Upper lobe of left lung (tissue), 4 donors: ENCODE data around the gene PFKM.

Source experiments
- CTCF ChIP-seq, 6 experiments: fragments of 450-650 bp in 4 of 6; fragments of 200-600 bp in 2 of 6; sonication (generic) in 2 of 6; IDR thresholded peaks; one replicate each; pipeline ENCODE4 v1.5.1; 2016 to 2019; ENCODE audit warnings: antibody characterized with exemption in 6 of 6
- EP300 ChIP-seq, 4 donors: sonication (generic); formaldehyde crosslinking; IDR thresholded peaks; one replicate each; pipeline ENCODE4 v1.5.1; 2017; ENCODE audit warnings: antibody characterized with exemption in 4 of 4, control low read depth in 2 of 4
- POLR2A ChIP-seq, 4 donors: fragments of 450-650 bp; IDR thresholded peaks; one replicate each; pipeline ENCODE4 v1.5.1; 2016 to 2017; ENCODE audit warnings: antibody characterized with exemption in 4 of 4, mild to moderate bottlenecking in 2 of 4
- POLR2AphosphoS5 ChIP-seq, 2 donors: sonication (generic); formaldehyde crosslinking; IDR thresholded peaks; one replicate each; pipeline ENCODE4 v1.5.1; 2017; ENCODE audit warnings: antibody characterized with exemption in 2 of 2

GRCh38 chr12:48105867-48106680 is 13.1 kb upstream of the PFKM start, which contains the start of gene SENP1:
- TF ChIP-seq POLR2A (IDR thresholded peaks at IDR 0.05) (peak in 3 of 4 donors; percentile 31 to 52 (median 34)), CTCF (IDR thresholded peaks at IDR 0.05) (peak in 5 of 6 experiments; percentile 25 to 61 (median 54)), POLR2AphosphoS5 (IDR thresholded peaks at IDR 0.05) (peak; percentile 57 to 79), EP300 (IDR thresholded peaks at IDR 0.05) (no peak)
